HL-60 (cell line): ENCODE measurements around the gene PRG2.

Experiments used
- DNase-seq, 2 experiments: peaks; one replicate each; pipeline ENCODE4 v3.0.0-alpha.2; 2010 to 2020; ENCODE audit warnings: low read depth in 1 of 2, low spot score in 1 of 2
- H3K27ac ChIP-seq: fragments of 250-450 bp; sonication (Bioruptor Pico); replicated peaks from 2 replicates; pipeline ENCODE4 v1.5.1; 2020; ENCODE audit warnings: mild to moderate bottlenecking, moderate library complexity
- H3K27me3 ChIP-seq: fragments of 250-450 bp; sonication (Bioruptor Pico); 2 replicates; pipeline ENCODE4 v1.5.1; 2021; ENCODE audit warnings: mild to moderate bottlenecking, moderate library complexity; ENCODE audit not compliant: insufficient read depth, poor library complexity, severe bottlenecking
- H3K4me3 ChIP-seq: replicated peaks from 2 replicates; pipeline ENCODE4 v1.5.1; 2011; ENCODE audit warnings: mild to moderate bottlenecking, control low read depth, low read length; ENCODE audit not compliant: insufficient read depth
- CTCF ChIP-seq: IDR thresholded peaks from one replicate; pipeline ENCODE4 v1.5.1; 2011; ENCODE audit warnings: low read length, control low read depth, inconsistent platforms; ENCODE audit not compliant: insufficient read depth
- GABPA ChIP-seq: IDR thresholded peaks from 2 replicates; pipeline ENCODE4 v1.6.1; 2012; ENCODE audit warnings: low read depth
- POLR2AphosphoS5 ChIP-seq: IDR thresholded peaks from 2 replicates; pipeline ENCODE4 v1.6.1; 2012; ENCODE audit warnings: low read depth
- REST ChIP-seq: IDR thresholded peaks from 2 replicates; pipeline ENCODE4 v1.6.1; 2012; ENCODE audit warnings: low read depth; ENCODE audit not compliant: insufficient replicate concordance
- SPI1 ChIP-seq: IDR thresholded peaks from 2 replicates; pipeline ENCODE4 v1.6.1; 2012; ENCODE audit warnings: low read depth, mild to moderate bottlenecking, borderline replicate concordance

PRG2 gene

GRCh38 chr11:57380975-57381374 is 9.5 kb downstream of the PRG2 start, which contains the start of gene PRG3:
PRG3 (minus strand) TSS chr11:57381150; CDS start chr11:57380708, 442 bp downstream.
- H3K4me3 ChIP-seq: no peak within 1 kb of the TSS
- H3K27me3 ChIP-seq: no peaks in the 10 kb centered on the region
- TF ChIP-seq GABPA: no peak
- TF ChIP-seq SPI1: peak; percentile 64
- DNase-seq: no peak
- H3K27ac ChIP-seq: no peak within 1 kb of the TSS

- TF ChIP-seq CTCF (no peak), REST (peak; percentile 99), SPI1 (no peak), POLR2AphosphoS5 (no peak)
- H3K27ac ChIP-seq: no peak overlapping the region
- H3K27me3 ChIP-seq: no peaks in the 10 kb centered on the region
- no peak for DNase-seq
- H3K4me3 ChIP-seq: no peak overlapping the region
These were observed 10.7 kb downstream of the PRG2 start for GRCh38 chr11:57379732-57380131.

- Histone ChIP-seq H3K27ac (no peak overlapping the region), H3K27me3 (no peaks in the 10 kb centered on the region), H3K4me3 (no peak overlapping the region)
- TF ChIP-seq CTCF: no peak
- TF ChIP-seq REST: no peak
- no peak for TF ChIP-seq POLR2AphosphoS5
- TF ChIP-seq GABPA: no peak
- TF ChIP-seq SPI1: no peak
- no peak for DNase-seq
These were observed 12.3 kb downstream of the PRG2 start for GRCh38 chr11:57378186-57378585.

GRCh38 chr11:57377107-57377506 is 13.3 kb downstream of the PRG2 start:
- DNase-seq: no peak
- no peak for TF ChIP-seq REST
- no peak for TF ChIP-seq POLR2AphosphoS5
- TF ChIP-seq GABPA: no peak
- TF ChIP-seq SPI1: no peak
- no peak for TF ChIP-seq CTCF
- Histone ChIP-seq H3K27me3 (no peaks in the 10 kb centered on the region), H3K27ac (no peak overlapping the region), H3K4me3 (no peak overlapping the region)
